K562 (cell line): ENCODE results near the gene DBT. TPM values are rescaled to one million over a fixed set of nuclear protein-coding genes. Genes with fewer than 3 reads are reported as not detected.

Source experiments
- ATAC-seq: fragments of 200-7000 bp; cut with Tn5 transposase; 3 replicates; pipeline ENCODE4 v1.9.1; 2020; ENCODE audit warnings: moderate library complexity
- BruUV-seq: library from RNA; stranded (reverse); fragments of 400-500 nt; replicated peaks from 2 replicates; lab custom pipeline; 2021; lab: Mats Ljungman, UMichigan
- CTCF ChIA-PET: fragments of 300-600 bp; formaldehyde crosslinking; extraction: SDS; loops from one replicate; lab custom pipeline; 2021; ENCODE audit warnings: low intra/inter-chr PET ratio; lab: Yijun Ruan, JAX
- POLR2A ChIA-PET: fragments of 300-600, 350-650 bp; sonication (Branson Sonifier 250); formaldehyde crosslinking; extraction: SDS; loops from one replicate; lab custom pipeline; 2021; ENCODE audit warnings: antibody characterized with exemption, inconsistent platforms; lab: Yijun Ruan, JAX
- DNase-seq, 4 experiments: peaks; one replicate each; pipeline versions ENCODE4 v3.0.0 to v3.0.0-alpha.2; 2011 to 2018; ENCODE audit warnings: low spot score in 3 of 4, mixed read lengths in 3 of 4; ENCODE audit errors: extremely low read depth in 1 of 4
- FAIRE-seq: peaks from 2 replicates; lab custom pipeline; 2011; peaks lifted over from hg19 to GRCh38; lab: Jason Lieb, UNC
- H2AFZ ChIP-seq: 2 replicates; pipeline ENCODE4 v1.6.0; 2011; ENCODE audit warnings: low read depth, low read length, control low read depth, inconsistent platforms
- H3K27ac ChIP-seq: fragments of 200-600 bp; 3 replicates; pipeline ENCODE4 v1.8.0; 2011; ENCODE audit warnings: low read depth, mild to moderate bottlenecking, control low read depth, inconsistent platforms, low read length, moderate library complexity, mixed read lengths; ENCODE audit errors: extremely low read depth
- H3K27me3 ChIP-seq, 2 experiments: fragments of 300-600 bp in 1 of 2; 2 replicates in 1 of 2; 3 replicates in 1 of 2; pipeline versions ENCODE4 v1.6.0 to v1.8.0; 2011; ENCODE audit warnings: inconsistent platforms in 2 of 2, low read length in 2 of 2, mild to moderate bottlenecking in 1 of 2, mixed read lengths in 1 of 2, moderate library complexity in 1 of 2; ENCODE audit not compliant: control insufficient read depth in 2 of 2, insufficient read depth in 2 of 2
- H3K36me3 ChIP-seq: fragments of 300-600 bp; 3 replicates; pipeline ENCODE4 v1.8.0; 2011; ENCODE audit warnings: mild to moderate bottlenecking, low read length, inconsistent platforms; ENCODE audit not compliant: control insufficient read depth, insufficient read depth
- H3K4me1 ChIP-seq, 2 experiments: fragments of 200-600 bp in 1 of 2; replicated peaks in 1 of 2; 2 replicates in 1 of 2; 3 replicates in 1 of 2; pipeline versions ENCODE4 v1.5.1 to v1.8.0; 2011; ENCODE audit warnings: inconsistent platforms in 2 of 2, low read length in 2 of 2, mild to moderate bottlenecking in 1 of 2, mixed read lengths in 1 of 2, moderate library complexity in 1 of 2; ENCODE audit not compliant: control insufficient read depth in 2 of 2, insufficient read depth in 2 of 2
- H3K4me2 ChIP-seq: 2 replicates; pipeline ENCODE4 v1.6.1; 2011; ENCODE audit warnings: low read length, control low read depth, inconsistent platforms, mixed read lengths; ENCODE audit not compliant: insufficient read depth
- H3K4me3 ChIP-seq: fragments of 200-600 bp; sonication (generic), shearing (Covaris generic); 2 replicates; pipeline ENCODE4 v1.5.1; 2016; ENCODE audit warnings: control low read depth, inconsistent platforms
- H3K79me2 ChIP-seq: fragments of 200-600 bp; 3 replicates; pipeline ENCODE4 v1.8.0; 2011; ENCODE audit warnings: low read length, inconsistent platforms; ENCODE audit not compliant: control insufficient read depth, insufficient read depth
- H3K9ac ChIP-seq, 2 experiments: 2 replicates each; pipeline versions ENCODE4 v1.6.0 to v1.6.1; 2011; ENCODE audit warnings: low read depth in 2 of 2, low read length in 2 of 2, control low read depth in 1 of 2, inconsistent platforms in 1 of 2, mild to moderate bottlenecking in 1 of 2, mixed read lengths in 1 of 2; ENCODE audit not compliant: insufficient read depth in 1 of 2
- H3K9me1 ChIP-seq: one replicate; pipeline ENCODE4 v1.6.0; 2011; ENCODE audit warnings: inconsistent platforms, mild to moderate bottlenecking, low read length, moderate library complexity; ENCODE audit not compliant: control insufficient read depth, insufficient read depth
- H3K9me3 ChIP-seq: replicated peaks from 2 replicates; pipeline ENCODE4 v1.5.1; 2011; ENCODE audit warnings: low read depth, low read length, inconsistent platforms; ENCODE audit not compliant: control insufficient read depth, insufficient read depth
- H4K20me1 ChIP-seq: replicated peaks from 2 replicates; pipeline ENCODE4 v1.6.1; 2011; ENCODE audit warnings: low read length, inconsistent platforms, mixed read lengths; ENCODE audit not compliant: control insufficient read depth, insufficient read depth
- ARID1B ChIP-seq: fragments of 450-650 bp; IDR thresholded peaks from 2 replicates; pipeline ENCODE4 v1.6.1; 2016; ENCODE audit warnings: antibody characterized with exemption, mild to moderate bottlenecking, inconsistent platforms
- ETV6 ChIP-seq, 3 experiments: fragments of 150-350 bp in 1 of 3; sonication (generic) in 1 of 3; formaldehyde crosslinking in 1 of 3; IDR thresholded peaks; 2 replicates each; pipeline versions ENCODE4 v1.6.1 to v1.8.0; 2014 to 2022; ENCODE audit warnings: borderline replicate concordance in 2 of 3, low read depth in 2 of 3, antibody characterized with exemption in 1 of 3, low read length in 1 of 3, mild to moderate bottlenecking in 1 of 3, missing genetic modification reagents in 1 of 3
- FOXA1 ChIP-seq: fragments of 450-650 bp; IDR thresholded peaks from 2 replicates; pipeline ENCODE4 v1.6.1; 2016; ENCODE audit warnings: mild to moderate bottlenecking, borderline replicate concordance
- HES1 ChIP-seq: fragments of 450-650 bp; IDR thresholded peaks from 2 replicates; pipeline ENCODE4 v1.6.1; 2016; ENCODE audit warnings: low read depth, mild to moderate bottlenecking, moderate library complexity
- NFYB ChIP-seq: IDR thresholded peaks from 2 replicates; pipeline ENCODE4 v1.6.1; 2011; ENCODE audit warnings: mild to moderate bottlenecking, moderate library complexity; ENCODE audit not compliant: insufficient read length; ENCODE audit errors: extremely low read depth
- PCBP2 ChIP-seq: fragments of 200-400 bp; formaldehyde crosslinking; IDR thresholded peaks from 2 replicates; pipeline ENCODE4 v1.6.1; 2018; ENCODE audit warnings: low read length, low read depth, mild to moderate bottlenecking, moderate library complexity; ENCODE audit not compliant: poor library complexity, severe bottlenecking
- PTBP1 ChIP-seq: fragments of 200-400 bp; formaldehyde crosslinking; IDR thresholded peaks from 2 replicates; pipeline ENCODE4 v1.6.1; 2017; ENCODE audit warnings: low read depth, low read length
- SP2 ChIP-seq: IDR thresholded peaks from 2 replicates; pipeline ENCODE4 v1.6.1; 2011; ENCODE audit warnings: mild to moderate bottlenecking, low read depth, low read length, moderate library complexity; ENCODE audit not compliant: poor library complexity, severe bottlenecking; ENCODE audit errors: extremely low read depth
- SRSF3 ChIP-seq: fragments of 200-400 bp; formaldehyde crosslinking; IDR thresholded peaks from 2 replicates; pipeline ENCODE4 v1.6.1; 2016; ENCODE audit warnings: mild to moderate bottlenecking, low read length, moderate library complexity; ENCODE audit not compliant: insufficient read depth
- ZNF77 ChIP-seq: fragments of 250-450 bp; sonication (Bioruptor Pico); IDR thresholded peaks from 2 replicates; pipeline ENCODE4 v1.5.0; 2020
- WGBS: fragments of 100-300 bp; shearing (Covaris generic); methylation state at CpG from one replicate; pipeline ENCODE4 v1.1.6; 2016; ENCODE audit warnings: low coverage, mixed read lengths; ENCODE audit not compliant: insufficient coverage; ENCODE audit errors: missing lambda C conversion rate; 5-methylcytosine and 5-hydroxymethylcytosine counted together
- in situ Hi-C: fragments of 300-500 bp; cut with MboI; formaldehyde crosslinking; loops from 4 replicates; pipeline ENCODE4 v1.15.0; 2018; ENCODE audit warnings: inconsistent platforms, mixed read lengths
- intact Hi-C: fragments of 100-400 bp; cut with micrococcal nuclease; formaldehyde crosslinking; loops from 2 replicates; pipeline ENCODE4 v1.14.2; 2022
- polyA plus RNA-seq, 8 experiments: library from polyadenylated mRNA; depleted of rRNA in 4 of 8; stranded (reverse) in 5 of 8; unstranded in 3 of 8; fragments of >200 nt; fragmentation: Nextera tagmentation in 2 of 8; fragmentation: Illumina TruSeq in 1 of 8; extraction: Ambion mirVana in 2 of 8; extraction: Trizol in 1 of 8; gene quantifications; 2 replicates each; pipeline versions ENCODE4 v1.2.1 to v1.2.3, GENCODE V29; 2011 to 2014; ENCODE audit warnings: inconsistent platforms in 1 of 8, missing spikeins in 1 of 8
- total RNA-seq, 7 experiments: library from RNA; depleted of rRNA in 6 of 7; stranded (reverse); fragments of >200 nt in 6 of 7; fragmentation: Illumina TruSeq in 2 of 7; extraction: Trizol in 2 of 7; gene quantifications; 2 replicates each; pipeline versions ENCODE4 v1.2.1 to v1.2.3, GENCODE V29; 2011 to 2021; ENCODE audit warnings: low replicate concordance in 1 of 7

Gene DBT
- total and polyA plus RNA-seq, 9 of the 15 experiments (the other 6 are each of a cell fraction or from before 2014, with no cell fraction given): 2.7 to 13.5 (median 7.3) TPM

- TF ChIP-seq FOXA1 (no peak), ARID1B (no peak), SRSF3 (no peak), ZNF77 (CRISPR knock-in tag) (no peak)
These were observed 61.7 kb downstream of the DBT start (continued) for GRCh38 chr1:100187912-100188311.

- Histone ChIP-seq H3K4me2 (no peak overlapping the region), H3K27ac (no peak overlapping the region), H3K9ac (no peak overlapping the region)
- TF ChIP-seq HES1 (no peak), PCBP2 (no peak), ETV6 (IDR thresholded peaks at IDR 0.05; ENCODE audit: borderline replicate concordance in 1 of 2, low read depth in 2 of 2, low read length in 1 of 2) (no peak), ETV6 (CRISPR knock-in tag; IDR thresholded peaks at IDR 0.05; ENCODE audit: borderline replicate concordance) (no peak), PTBP1 (no peak), SP2 (no peak), NFYB (no peak)
- TF ChIP-seq, all 486 proteins: peak for 0
- H3K27me3 ChIP-seq: no peaks in the 10 kb centered on the region
- ATAC-seq (no peak), FAIRE-seq (no peak), DNase-seq (peak in 1 of 4 experiments; percentile 5)
- H3K79me2 ChIP-seq: no peaks in the 10 kb centered on the region
- H3K36me3 ChIP-seq: peaks cover 4% of the 10 kb centered on the region; the same call in 1 of the 3 replicates
- WGBS: 0% methylated on average over 1 of the region's 1 CpG
- no peak overlapping the region for H3K4me3 ChIP-seq
- intact Hi-C loops (no loop called here), in situ Hi-C loops (no loop called here)
- CTCF ChIA-PET: no interaction called here
- H3K9me1 ChIP-seq: no peaks in the 10 kb centered on the region
- H2AFZ ChIP-seq: no peak overlapping the region
- POLR2A ChIA-PET: interaction anchor here (0.6 kb wide), 1 partner anchor 178 kb away, joined by 3 read pairs; no protein-coding TSS in a partner anchor
- no TSS peak for BruUV-seq
- H3K4me1 ChIP-seq: no peaks in the 10 kb centered on the region
- no peaks in the 10 kb centered on the region for H4K20me1 ChIP-seq
- no peaks in the 10 kb centered on the region for H3K9me3 ChIP-seq
These were observed 65.1 kb downstream of the DBT start for GRCh38 chr1:100184536-100184935.
